CD14-positive monocyte (primary cell): Measurements from ENCODE around the gene NIN. TPM values are rescaled to one million over a fixed set of nuclear protein-coding genes. Genes with fewer than 3 reads are reported as not detected.

Source experiments
- DNase-seq, 3 donors: peaks; one replicate each; pipeline ENCODE4 v3.0.0-alpha.2; 2011 to 2022
- H2AFZ ChIP-seq: 2 replicates; pipeline ENCODE4 v1.6.0; 2012; ENCODE audit warnings: mild to moderate bottlenecking, low read depth, low read length, inconsistent platforms; ENCODE audit not compliant: insufficient read depth, poor library complexity, severe bottlenecking
- H3K27ac ChIP-seq, 2 donors: 1 replicate in 1 of 2; 2 replicates in 1 of 2; pipeline ENCODE4 v1.5.1; 2012 to 2013; ENCODE audit warnings: low read length in 2 of 2, control low read depth in 1 of 2, inconsistent platforms in 1 of 2, low read depth in 1 of 2, mild to moderate bottlenecking in 1 of 2
- H3K27me3 ChIP-seq, 2 donors: one replicate each; pipeline versions ENCODE4 v1.6.0 to v1.6.1; 2011 to 2013; ENCODE audit warnings: low read length in 2 of 2; ENCODE audit not compliant: control insufficient read depth in 2 of 2, insufficient read depth in 2 of 2
- H3K36me3 ChIP-seq, 2 donors: replicated peaks in 1 of 2; 1 replicate in 1 of 2; 2 replicates in 1 of 2; pipeline versions ENCODE4 v1.5.1 to v1.6.1; 2012 to 2013; ENCODE audit warnings: low read length in 2 of 2, control low read depth in 1 of 2, inconsistent platforms in 1 of 2, mild to moderate bottlenecking in 1 of 2; ENCODE audit not compliant: insufficient read depth in 2 of 2, control insufficient read depth in 1 of 2
- H3K4me1 ChIP-seq, 2 donors: 1 replicate in 1 of 2; 2 replicates in 1 of 2; pipeline versions ENCODE4 v1.5.1 to v1.6.1; 2012 to 2013; ENCODE audit warnings: low read length in 2 of 2, control low read depth in 1 of 2, inconsistent platforms in 1 of 2, mild to moderate bottlenecking in 1 of 2, moderate library complexity in 1 of 2; ENCODE audit not compliant: insufficient read depth in 2 of 2, control insufficient read depth in 1 of 2
- H3K4me2 ChIP-seq: replicated peaks from 2 replicates; pipeline ENCODE3; 2012; ENCODE audit warnings: low read length, moderate library complexity, mild to moderate bottlenecking; ENCODE audit not compliant: poor library complexity, severe bottlenecking; ENCODE audit errors: extremely low read depth
- H3K4me3 ChIP-seq, 3 experiments: fragments of 200-600 bp in 1 of 3; sonication (generic) in 1 of 3; replicated peaks in 1 of 3; 1 replicate in 2 of 3; 2 replicates in 1 of 3; pipeline ENCODE4 v1.5.1; 2011 to 2013; ENCODE audit warnings: low read length in 3 of 3, mild to moderate bottlenecking in 3 of 3, control low read depth in 2 of 3, low read depth in 2 of 3, inconsistent platforms in 1 of 3, moderate library complexity in 1 of 3
- H3K79me2 ChIP-seq: 2 replicates; pipeline ENCODE4 v1.6.0; 2012; ENCODE audit warnings: mild to moderate bottlenecking, control low read depth, inconsistent platforms, low read length, moderate library complexity; ENCODE audit not compliant: insufficient read depth
- H3K9ac ChIP-seq: 2 replicates; pipeline ENCODE4 v1.6.0; 2017; ENCODE audit warnings: low read length, mild to moderate bottlenecking; ENCODE audit not compliant: insufficient read depth, poor library complexity, severe bottlenecking
- H3K9me3 ChIP-seq, 2 donors: replicated peaks in 1 of 2; 1 replicate in 1 of 2; 2 replicates in 1 of 2; pipeline versions ENCODE4 v1.5.1 to v1.6.1; 2012 to 2013; ENCODE audit warnings: low read length in 2 of 2, control low read depth in 1 of 2; ENCODE audit not compliant: control insufficient read depth in 1 of 2, insufficient read depth in 1 of 2
- H4K20me1 ChIP-seq: 2 replicates; pipeline ENCODE4 v1.6.0; 2012; ENCODE audit warnings: mild to moderate bottlenecking, low read length, control low read depth, moderate library complexity; ENCODE audit not compliant: insufficient read depth
- H3K27ac Mint-ChIP-seq, 7 donors: one replicate each; pipeline ENCODE4 v1.8.0; 2020; ENCODE audit warnings: mild to moderate bottlenecking in 7 of 7, mixed read lengths in 7 of 7, moderate library complexity in 6 of 7, inconsistent platforms in 2 of 7
- H3K27me3 Mint-ChIP-seq, 3 donors: one replicate each; pipeline ENCODE4 v1.8.0; 2021 to 2022; ENCODE audit warnings: low read depth in 3 of 3, mild to moderate bottlenecking in 3 of 3, mixed read lengths in 3 of 3, moderate library complexity in 3 of 3, inconsistent platforms in 1 of 3
- H3K36me3 Mint-ChIP-seq, 2 donors: one replicate each; pipeline ENCODE4 v1.8.0; 2020; ENCODE audit warnings: mixed read lengths in 2 of 2, inconsistent platforms in 1 of 2, mild to moderate bottlenecking in 1 of 2
- H3K4me1 Mint-ChIP-seq: one replicate; pipeline ENCODE4 v1.8.0; 2020; ENCODE audit warnings: mild to moderate bottlenecking, mixed read lengths
- H3K4me3 Mint-ChIP-seq, 2 donors: one replicate each; pipeline ENCODE4 v1.8.0; 2020; ENCODE audit warnings: mild to moderate bottlenecking in 2 of 2, mixed read lengths in 2 of 2, moderate library complexity in 1 of 2
- H3K9me3 Mint-ChIP-seq, 7 donors: one replicate each; pipeline ENCODE4 v1.8.0; 2020 to 2022; ENCODE audit warnings: mixed read lengths in 7 of 7, mild to moderate bottlenecking in 6 of 7, moderate library complexity in 6 of 7, inconsistent platforms in 2 of 7
- CTCF ChIP-seq: fragments of 200-600 bp; IDR thresholded peaks from one replicate; pipeline ENCODE4 v1.8.0; 2022; ENCODE audit warnings: antibody characterized with exemption, mild to moderate bottlenecking
- WGBS: methylation state at CpG from one replicate; pipeline ENCODE4 v1.1.5; 2013; ENCODE audit warnings: missing lambda C conversion rate; ENCODE audit not compliant: insufficient coverage; 5-methylcytosine and 5-hydroxymethylcytosine counted together
- intact Hi-C, 2 donors: fragments of 100-400 bp; cut with micrococcal nuclease; formaldehyde crosslinking; loops; one replicate each; pipeline versions ENCODE4 v1.15.0 to v1.15.1; 2023
- polyA plus RNA-seq, 3 donors: library from polyadenylated mRNA; depleted of rRNA in 1 of 3; unstranded in 2 of 3; stranded (reverse) in 1 of 3; fragments of 300-500 nt in 2 of 3; fragments of >200 nt in 1 of 3; fragmentation: Illumina TruSeq in 2 of 3; gene quantifications; 1 replicate in 2 of 3; 2 replicates in 1 of 3; pipeline ENCODE4 v1.2.3, GENCODE V29; 2012 to 2021

NIN gene
- polyA plus RNA-seq, 3 donors: 15.3 to 29.1 (median 26.5) TPM

- no peak overlapping the region for H2AFZ ChIP-seq
Measured at GRCh38 chr14:50792634-50793068, 38.3 kb downstream of the NIN start.

GRCh38 chr14:50792051-50792477 lies 38.9 kb downstream of the NIN start:
- H3K9me3 ChIP-seq: no peaks in the 10 kb centered on the region
- Mint-ChIP-seq H3K9me3 (peaks cover 0 to 2% (median 0%) of the 10 kb centered on the region in 7 donors), H3K27ac (peak overlapping the region in 1 of 7 donors; percentile 39), H3K4me1 (peaks cover 8% of the 10 kb centered on the region), H3K4me3 (no peak overlapping the region), H3K27me3 (no peaks in the 10 kb centered on the region), H3K36me3 (peaks cover 78 to 90% of the 10 kb centered on the region in 2 donors)
- H3K79me2 ChIP-seq: peaks cover 54% of the 10 kb centered on the region
- H3K4me3 ChIP-seq: no peak overlapping the region
- H3K27ac ChIP-seq: no peak overlapping the region
- no peaks in the 10 kb centered on the region for H3K4me1 ChIP-seq
- WGBS: 70% methylated on average over 3 of the region's 6 CpGs
- no peak overlapping the region for H3K4me2 ChIP-seq
- intact Hi-C loops: loop anchor here in 1 of 2 donors (10.0 kb wide), 1 partner anchor 53 kb away; no protein-coding TSS in a partner anchor
- H3K27me3 ChIP-seq: no peaks in the 10 kb centered on the region
- peaks cover 51 to 100% of the 10 kb centered on the region in 2 donors for H3K36me3 ChIP-seq
- no peak for TF ChIP-seq CTCF
- DNase-seq: no peak
- H2AFZ ChIP-seq: no peak overlapping the region
- no peak overlapping the region for H3K9ac ChIP-seq
- H4K20me1 ChIP-seq: peaks cover 70% of the 10 kb centered on the region

More at GRCh38 chr14:50792634-50793068, 38.3 kb downstream of the NIN start:
- DNase-seq: no peak
- no peak overlapping the region for H3K4me2 ChIP-seq
- Mint-ChIP-seq H3K4me3 (no peak overlapping the region), H3K36me3 (peaks cover 76 to 86% of the 10 kb centered on the region in 2 donors), H3K27me3 (no peaks in the 10 kb centered on the region), H3K4me1 (peaks cover 7% of the 10 kb centered on the region), H3K9me3 (peaks cover 0 to 2% (median 0%) of the 10 kb centered on the region in 7 donors), H3K27ac (peak overlapping the region in 3 of 7 donors; percentile 7 to 75 (median 66))
- peaks cover 49 to 100% of the 10 kb centered on the region in 2 donors for H3K36me3 ChIP-seq
- H3K9ac ChIP-seq: no peak overlapping the region
- intact Hi-C loops: loop anchor here in 1 of 2 donors (10.0 kb wide), 1 partner anchor 52 kb away; no protein-coding TSS in a partner anchor
- 92% methylated on average over 6 of the region's 14 CpGs for WGBS
- no peaks in the 10 kb centered on the region for H3K4me1 ChIP-seq
- H4K20me1 ChIP-seq: peaks cover 71% of the 10 kb centered on the region
- H3K9me3 ChIP-seq: no peaks in the 10 kb centered on the region
- H3K79me2 ChIP-seq: peaks cover 60% of the 10 kb centered on the region
- H3K4me3 ChIP-seq: no peak overlapping the region
- H3K27ac ChIP-seq: no peak overlapping the region
- no peaks in the 10 kb centered on the region for H3K27me3 ChIP-seq
- TF ChIP-seq CTCF: no peak
